Esophagus mucosa (tissue), 1 donor: ENCODE data around the gene LUZP4. TPM values are rescaled to one million over a fixed set of nuclear protein-coding genes. Genes with fewer than 3 reads are reported as not detected.
A peak's percentile ranks its signal among the peaks of the same experiment; 100 is the strongest.
"Not testable (repeated sequence)": the region's sequence is repeated elsewhere in the genome, so short reads cannot be mapped to it uniquely, and the experiment has no call there.

ENCODE experiments used
- ATAC-seq: fragments of 200-7000 bp; cut with Tn5 transposase; one replicate; pipeline ENCODE4 v1.9.1; 2020
- total RNA-seq: library from RNA; stranded (reverse); gene quantifications from one replicate; pipeline ENCODE4 v1.2.4, GENCODE V29; 2023
- donor health status: DM: yes; HTN: yes; CAD: no.

Gene LUZP4
- total RNA-seq, 1 donor from 2014 or later, result not detected

- ATAC-seq, result no peak
Observed at GRCh38 chrX:115337491-115338144, 48.1 kb downstream of the LUZP4 start.

DNA sequence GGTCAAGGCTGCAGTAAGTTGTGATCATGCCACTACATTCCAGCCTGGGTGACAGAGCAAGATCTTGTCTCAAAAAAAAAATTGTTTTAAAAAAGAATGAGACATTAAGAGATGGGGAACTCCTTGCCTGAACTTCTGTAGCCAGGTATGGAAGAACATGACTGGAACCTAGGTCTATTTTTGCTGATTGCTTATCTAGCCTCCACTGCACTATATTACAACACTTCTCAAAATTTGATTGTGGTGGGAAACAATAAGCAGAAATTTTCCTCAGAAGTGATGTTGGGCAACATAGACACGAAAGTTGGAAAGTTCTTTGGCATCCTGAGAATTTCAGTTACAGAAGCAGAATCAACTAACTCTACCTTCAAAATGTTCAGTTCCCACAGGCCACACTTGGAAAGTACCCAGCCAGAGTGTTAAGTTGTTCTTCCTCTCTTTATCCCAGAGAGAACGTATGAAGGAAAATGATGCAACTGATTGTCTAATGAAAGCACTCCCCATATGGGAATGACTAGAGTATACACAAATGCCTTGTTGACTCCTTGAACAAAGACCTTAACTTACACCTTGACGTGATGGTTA is 50.0 kb downstream of the LUZP4 start:
- ATAC-seq, result no peak

DNA sequence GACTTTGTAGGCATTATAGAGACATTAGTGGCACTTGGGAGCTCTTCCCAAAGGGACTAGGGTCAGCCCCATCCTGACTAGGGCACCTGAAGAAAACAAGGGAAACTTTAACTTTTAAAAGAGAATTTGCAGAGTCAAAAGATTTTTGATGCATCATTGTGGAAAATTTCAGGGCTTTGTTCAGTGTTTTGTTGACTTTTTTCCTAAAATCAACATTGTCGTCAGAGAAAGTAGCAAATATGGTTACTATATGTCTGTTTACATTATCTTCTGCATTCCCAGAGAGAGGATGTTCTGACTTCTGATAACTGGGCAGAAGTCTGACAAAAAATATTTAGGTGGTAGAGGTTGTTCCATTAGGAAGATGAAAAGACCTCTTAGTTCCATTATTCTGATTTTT is 51.9 kb downstream of the LUZP4 start:
- no peak for ATAC-seq

GRCh38 chrX:115344885-115345614 is 55.5 kb downstream of the LUZP4 start:
- ATAC-seq, result peak; percentile 86

GRCh38 chrX:115345615-115346014 is 56.1 kb downstream of the LUZP4 start:
- no peak for ATAC-seq

DNA sequence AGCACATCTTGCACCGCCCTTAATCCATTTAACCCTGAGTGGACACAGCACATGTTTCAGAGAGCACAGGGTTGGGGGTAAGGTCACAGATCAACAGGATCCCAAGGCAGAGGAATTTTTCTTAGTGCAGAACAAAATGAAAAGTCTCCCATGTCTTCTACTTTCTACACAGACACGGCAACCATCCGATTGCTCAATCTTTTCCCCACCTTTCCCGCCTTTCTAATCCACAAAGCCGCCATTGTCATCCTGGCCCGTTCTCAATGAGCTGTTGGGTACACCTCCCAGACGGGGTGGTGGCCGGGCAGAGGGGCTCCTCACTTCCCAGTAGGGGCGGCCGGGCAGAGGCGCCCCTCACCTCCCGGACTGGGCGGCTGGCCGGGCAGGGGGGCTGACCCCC is 57.2 kb downstream of the LUZP4 start:
- not testable (repeated sequence) for ATAC-seq

DNA sequence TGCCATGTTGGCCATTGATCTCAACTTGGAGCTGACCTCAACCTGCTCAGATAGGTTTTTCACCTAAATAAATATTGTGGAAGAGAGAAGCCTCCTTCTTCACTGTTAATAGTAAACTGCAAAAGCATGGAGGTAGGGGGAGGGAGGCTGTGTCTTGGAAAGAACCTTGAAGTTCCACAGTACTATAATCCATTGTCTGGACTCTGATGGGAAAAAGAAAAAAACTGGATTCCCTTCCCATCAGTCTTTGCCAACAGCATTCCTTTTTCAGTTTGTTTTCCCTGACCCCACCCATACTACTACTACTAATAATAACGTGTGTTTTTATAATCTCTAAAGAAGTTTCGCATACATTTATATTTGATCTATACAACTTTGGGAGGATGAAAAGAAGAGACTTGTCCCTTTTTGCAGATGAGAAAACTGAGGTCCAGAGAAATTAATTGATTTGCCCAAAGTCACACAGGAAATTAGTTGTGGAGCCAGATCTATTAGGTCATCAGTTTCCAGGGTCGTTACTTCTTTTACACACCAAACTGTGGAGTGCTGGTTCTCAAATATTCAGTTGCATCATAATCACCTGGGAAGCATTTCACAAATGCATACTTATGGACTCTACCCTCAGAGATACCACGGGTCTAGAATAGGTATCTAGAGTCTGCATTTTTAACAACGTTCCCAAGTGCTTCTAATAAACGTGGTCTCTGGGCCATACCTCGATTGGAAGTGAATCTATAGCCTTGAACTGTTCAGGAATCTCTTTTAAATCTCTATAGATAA is 59.1 kb downstream of the LUZP4 start:
- no peak for ATAC-seq

GRCh38 chrX:115350711-115351381 is 61.3 kb downstream of the LUZP4 start:
- no peak for ATAC-seq

DNA sequence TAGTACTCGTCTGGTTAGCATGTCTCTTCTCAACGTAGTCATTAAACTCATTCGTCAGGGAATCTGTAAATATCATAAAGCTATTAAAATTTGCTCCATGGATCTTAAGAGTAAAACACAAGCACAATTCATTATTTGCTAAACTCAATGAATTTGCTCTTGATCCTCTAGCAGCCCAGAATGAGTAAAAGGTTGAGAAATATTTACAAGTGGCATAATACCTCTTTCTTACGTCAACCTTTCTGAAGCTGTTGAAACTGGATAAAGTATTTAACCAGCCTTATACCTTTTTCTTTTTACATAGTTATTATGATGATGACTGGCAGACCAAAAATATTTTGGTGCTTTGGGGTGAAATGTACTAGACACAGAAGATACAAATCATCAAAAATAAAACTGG is 66.9 kb downstream of the LUZP4 start:
- ATAC-seq, result no peak

Other genes with a start within 250 kb of the LUZP4 start
- not detected for gene RBMXL3, start 100.3 kb upstream of the LUZP4 start, total RNA-seq
- gene LRCH2, start 55.6 kb upstream of the LUZP4 start, total RNA-seq, result 0.12 TPM